ENCODE data around the gene CALML5. TPM values are rescaled to one million over a fixed set of nuclear protein-coding genes. Genes with fewer than 3 reads are reported as not detected.

CALML5 gene
- total RNA-seq, 2 donors from 2014 or later: 0.46 to 10.5 TPM

GRCh38 chr10:5490698-5491464 is 8.5 kb downstream of the CALML5 start:
- intact Hi-C loops (cut with DNase I): no loop called here
- no peaks in the 10 kb centered on the region for H3K9me3 ChIP-seq
- H3K27ac ChIP-seq: no peak overlapping the region
- H3K36me3 ChIP-seq: no peaks in the 10 kb centered on the region
- TF ChIP-seq POLR2AphosphoS5 (IDR thresholded peaks at IDR 0.05) (no peak), POLR2A (IDR thresholded peaks at IDR 0.05) (no peak), CTCF (IDR thresholded peaks at IDR 0.05) (no peak)
- no peak for DNase-seq (ENCODE audit: low spot score)
- no peak overlapping the region for H3K4me3 ChIP-seq
- WGBS: 93% methylated on average over 10 of the region's 10 CpGs
- H3K4me1 ChIP-seq (replicated peaks): no peaks in the 10 kb centered on the region
- H3K27me3 ChIP-seq (replicated peaks; ENCODE audit: insufficient read depth): no peaks in the 10 kb centered on the region

- intact Hi-C loops (cut with DNase I): no loop called here
- Histone ChIP-seq H3K36me3 (no peaks in the 10 kb centered on the region), H3K4me1 (replicated peaks) (no peaks in the 10 kb centered on the region), H3K27ac (no peak overlapping the region), H3K27me3 (replicated peaks; ENCODE audit: insufficient read depth) (no peaks in the 10 kb centered on the region), H3K4me3 (no peak overlapping the region), H3K9me3 (no peaks in the 10 kb centered on the region)
- TF ChIP-seq CTCF (IDR thresholded peaks at IDR 0.05): no peak
- no peak for TF ChIP-seq POLR2AphosphoS5 (IDR thresholded peaks at IDR 0.05)
- TF ChIP-seq POLR2A (IDR thresholded peaks at IDR 0.05): no peak
- no peak for DNase-seq (ENCODE audit: low spot score)
- 93% methylated on average over 4 of the region's 4 CpGs for WGBS
Observed at GRCh38 chr10:5490032-5490431, 9.3 kb downstream of the CALML5 start.

GRCh38 chr10:5488272-5489161 is 10.9 kb downstream of the CALML5 start:
- no peak overlapping the region for H3K4me3 ChIP-seq
- H3K27me3 ChIP-seq (replicated peaks; ENCODE audit: insufficient read depth): no peaks in the 10 kb centered on the region
- 45% methylated on average over 27 of the region's 27 CpGs for WGBS
- intact Hi-C loops (cut with DNase I): no loop called here
- H3K27ac ChIP-seq: peak overlapping the region; percentile 32 to 61
- no peak for TF ChIP-seq CTCF (IDR thresholded peaks at IDR 0.05)
- peak; percentile 70 for TF ChIP-seq POLR2AphosphoS5 (IDR thresholded peaks at IDR 0.05)
- TF ChIP-seq POLR2A (IDR thresholded peaks at IDR 0.05): no peak
- no peaks in the 10 kb centered on the region for H3K4me1 ChIP-seq (replicated peaks)
- no peaks in the 10 kb centered on the region for H3K9me3 ChIP-seq
- no peaks in the 10 kb centered on the region for H3K36me3 ChIP-seq
- DNase-seq (ENCODE audit: low spot score): peak; percentile 82

- 77% methylated on average over 9 of the region's 9 CpGs for WGBS
- intact Hi-C loops (cut with DNase I): no loop called here
- Histone ChIP-seq H3K9me3 (no peaks in the 10 kb centered on the region), H3K4me1 (replicated peaks) (no peaks in the 10 kb centered on the region), H3K27ac (no peak overlapping the region), H3K27me3 (replicated peaks; ENCODE audit: insufficient read depth) (no peaks in the 10 kb centered on the region), H3K36me3 (no peaks in the 10 kb centered on the region), H3K4me3 (no peak overlapping the region)
- no peak for DNase-seq (ENCODE audit: low spot score)
- no peak for TF ChIP-seq CTCF (IDR thresholded peaks at IDR 0.05)
- no peak for TF ChIP-seq POLR2A (IDR thresholded peaks at IDR 0.05)
- TF ChIP-seq POLR2AphosphoS5 (IDR thresholded peaks at IDR 0.05): no peak
Observed at GRCh38 chr10:5486853-5487235, 12.5 kb downstream of the CALML5 start.

Measured in prostate gland (tissue), 2 donors.